Large intestine (tissue), 12 donors: ENCODE measurements around the gene OST4. TPM values are rescaled to one million over a fixed set of nuclear protein-coding genes. Genes with fewer than 3 reads are reported as not detected.
"Not testable (repeated sequence)": the region's sequence is repeated elsewhere in the genome, so short reads cannot be mapped to it uniquely, and the experiment has no call there.

ENCODE experiments used
- DNase-seq, 2 donors: peaks; one replicate each; pipeline versions ENCODE4 v3.0.0 to v3.0.0-alpha.2; 2013
- H3K27ac ChIP-seq: one replicate; pipeline ENCODE4 v1.5.1; 2013; ENCODE audit warnings: low read length
- H3K27me3 ChIP-seq: 2 replicates; pipeline ENCODE4 v1.6.1; 2013; ENCODE audit warnings: low read length; ENCODE audit not compliant: control insufficient read depth, insufficient read depth
- H3K36me3 ChIP-seq: 2 replicates; pipeline ENCODE4 v1.6.1; 2013; ENCODE audit warnings: low read length; ENCODE audit not compliant: control insufficient read depth, insufficient read depth
- H3K4me1 ChIP-seq: one replicate; pipeline ENCODE4 v1.6.1; 2013; ENCODE audit warnings: low read length; ENCODE audit not compliant: control insufficient read depth, insufficient read depth
- H3K4me3 ChIP-seq: one replicate; pipeline ENCODE4 v1.5.1; 2013; ENCODE audit warnings: low read length
- H3K9me3 ChIP-seq: one replicate; pipeline ENCODE4 v1.6.1; 2013; ENCODE audit warnings: mild to moderate bottlenecking, low read depth, low read length, moderate library complexity; ENCODE audit not compliant: control insufficient read depth
- WGBS: methylation state at CpG from one replicate; pipeline ENCODE4 v1.1.5; 2013; ENCODE audit warnings: low lambda C conversion rate; ENCODE audit not compliant: insufficient coverage; 5-methylcytosine and 5-hydroxymethylcytosine counted together
- long read RNA-seq, 11 donors: transcript quantifications; one replicate each; lab custom pipeline, GENCODE V29; 2026
- polyA plus RNA-seq: library from polyadenylated mRNA; unstranded; fragments of 120-200 nt; gene quantifications from one replicate; pipeline ENCODE4 v1.2.1, GENCODE V29; 2013

Gene OST4
- 313 TPM for polyA plus RNA-seq
- long read RNA-seq, donor 1, transcript OST4-203 (3 exons, 561 nt) = major isoform, 187 of 242 reads
- long read RNA-seq, donor 1, transcript OST4-201 (2 exons, 559 nt) = minor isoform, 54 of 242 reads
- long read RNA-seq, donor 1, partial matches to known transcripts = 0 of 242 reads
- long read RNA-seq, donor 1, other reads (novel, unspliced or antisense) = 0 of 242 reads
- long read RNA-seq, donor 2, transcript OST4-201 (2 exons, 559 nt) = minor isoform, 90 of 485 reads
- long read RNA-seq, donor 2, transcript OST4-203 (3 exons, 561 nt) = major isoform, 386 of 485 reads
- long read RNA-seq, donor 2, partial matches to known transcripts = 8 of 485 reads
- long read RNA-seq, donor 2, other reads (novel, unspliced or antisense) = 0 of 485 reads
- long read RNA-seq, donor 3 = 0 reads
- long read RNA-seq, donor 4, transcript OST4-201 (2 exons, 559 nt) = minor isoform, 14 of 71 reads
- long read RNA-seq, donor 4, transcript OST4-203 (3 exons, 561 nt) = major isoform, 57 of 71 reads
- long read RNA-seq, donor 4, partial matches to known transcripts = 0 of 71 reads
- long read RNA-seq, donor 4, other reads (novel, unspliced or antisense) = 0 of 71 reads
- long read RNA-seq, donor 5, transcript OST4-203 (3 exons, 561 nt) = major isoform, 234 of 276 reads
- long read RNA-seq, donor 5, transcript OST4-201 (2 exons, 559 nt) = minor isoform, 42 of 276 reads
- long read RNA-seq, donor 5, partial matches to known transcripts = 0 of 276 reads
- long read RNA-seq, donor 5, other reads (novel, unspliced or antisense) = 0 of 276 reads
- long read RNA-seq, donor 6, transcript OST4-203 (3 exons, 561 nt) = major isoform, 270 of 326 reads
- long read RNA-seq, donor 6, transcript OST4-201 (2 exons, 559 nt) = minor isoform, 51 of 326 reads
- long read RNA-seq, donor 6, partial matches to known transcripts = 5 of 326 reads
- long read RNA-seq, donor 6, other reads (novel, unspliced or antisense) = 0 of 326 reads
- long read RNA-seq, donor 7, transcript OST4-201 (2 exons, 559 nt) = minor isoform, 43 of 254 reads
- long read RNA-seq, donor 7, transcript OST4-203 (3 exons, 561 nt) = major isoform, 211 of 254 reads
- long read RNA-seq, donor 7, partial matches to known transcripts = 0 of 254 reads
- long read RNA-seq, donor 7, other reads (novel, unspliced or antisense) = 0 of 254 reads
- long read RNA-seq, donor 8, transcript OST4-201 (2 exons, 559 nt) = minor isoform, 105 of 647 reads
- long read RNA-seq, donor 8, transcript OST4-203 (3 exons, 561 nt) = major isoform, 533 of 647 reads
- long read RNA-seq, donor 8, partial matches to known transcripts = 7 of 647 reads
- long read RNA-seq, donor 8, other reads (novel, unspliced or antisense) = 0 of 647 reads
- long read RNA-seq, donor 9, transcript OST4-201 (2 exons, 559 nt) = minor isoform, 89 of 490 reads
- long read RNA-seq, donor 9, transcript OST4-203 (3 exons, 561 nt) = major isoform, 388 of 490 reads
- long read RNA-seq, donor 9, partial matches to known transcripts = 8 of 490 reads
- long read RNA-seq, donor 9, other reads (novel, unspliced or antisense) = 5 of 490 reads
- long read RNA-seq, donor 10, transcript OST4-203 (3 exons, 561 nt) = major isoform, 387 of 459 reads
- long read RNA-seq, donor 10, transcript OST4-201 (2 exons, 559 nt) = minor isoform, 67 of 459 reads
- long read RNA-seq, donor 10, partial matches to known transcripts = 5 of 459 reads
- long read RNA-seq, donor 10, other reads (novel, unspliced or antisense) = 0 of 459 reads
- long read RNA-seq, donor 11, transcript OST4-203 (3 exons, 561 nt) = major isoform, 271 of 318 reads
- long read RNA-seq, donor 11, transcript OST4-201 (2 exons, 559 nt) = minor isoform, 46 of 318 reads
- long read RNA-seq, donor 11, partial matches to known transcripts = 0 of 318 reads
- long read RNA-seq, donor 11, other reads (novel, unspliced or antisense) = 0 of 318 reads

GRCh38 chr2:27071277-27071989 is at the start of gene OST4:
Gene OST4, minus strand, starts transcription at chr2:27071654.
- WGBS = no CpG with 5 or more reads among the region's 86 CpGs
- peak; percentile 94 to 96 for DNase-seq
- Histone ChIP-seq H3K9me3 (no peaks in the 10 kb centered on the region), H3K36me3 (peaks cover 32% of the 10 kb centered on the region), H3K27ac (peak within 1 kb of the TSS; percentile 94), H3K27me3 (no peaks in the 10 kb centered on the region), H3K4me1 (peaks cover 27% of the 10 kb centered on the region), H3K4me3 (peak within 1 kb of the TSS; percentile 94)

- H3K4me1 ChIP-seq = peaks cover 14% of the 10 kb centered on the region
- H3K36me3 ChIP-seq, DNase-seq, H3K27ac ChIP-seq, H3K9me3 ChIP-seq: not testable (repeated sequence)
- peak overlapping the region; percentile 31 for H3K4me3 ChIP-seq
- H3K27me3 ChIP-seq = peaks cover 26% of the 10 kb centered on the region
- WGBS = no CpG with 5 or more reads among the region's 8 CpGs
These were observed 47.8 kb upstream of the OST4 start for GRCh38 chr2:27119330-27119670.

GRCh38 chr2:27118525-27119329 is 47.3 kb upstream of the OST4 start, which contains the start of gene CGREF1:
Gene CGREF1, minus strand, starts transcription at chr2:27119128. Its CDS starts 14,762 bp downstream, at chr2:27104366.
- peaks cover 11% of the 10 kb centered on the region for H3K4me1 ChIP-seq
- WGBS = no CpG with 5 or more reads among the region's 84 CpGs
- peaks cover 26% of the 10 kb centered on the region for H3K27me3 ChIP-seq
- no peaks in the 10 kb centered on the region for H3K9me3 ChIP-seq
- peak within 1 kb of the TSS; percentile 31 for H3K4me3 ChIP-seq
- no peaks in the 10 kb centered on the region for H3K36me3 ChIP-seq
- no peak within 1 kb of the TSS for H3K27ac ChIP-seq
- peak in 1 of 2 donors; percentile 61 for DNase-seq

GRCh38 chr2:27117995-27118524 is 46.6 kb upstream of the OST4 start:
- Histone ChIP-seq H3K9me3 (no peaks in the 10 kb centered on the region), H3K27me3 (peaks cover 26% of the 10 kb centered on the region), H3K36me3 (no peaks in the 10 kb centered on the region), H3K4me1 (peaks cover 7% of the 10 kb centered on the region), H3K27ac (no peak overlapping the region), H3K4me3 (peak overlapping the region; percentile 31)
- WGBS = no CpG with 5 or more reads among the region's 14 CpGs
- no peak for DNase-seq

GRCh38 chr2:27115519-27115918 is 44.1 kb upstream of the OST4 start:
- WGBS = no CpG with 5 or more reads among the region's 2 CpGs
- DNase-seq = no peak
- Histone ChIP-seq H3K4me3 (no peak overlapping the region), H3K9me3 (no peaks in the 10 kb centered on the region), H3K27ac (no peak overlapping the region), H3K27me3 (peaks cover 15% of the 10 kb centered on the region), H3K4me1 (peaks cover 6% of the 10 kb centered on the region), H3K36me3 (no peaks in the 10 kb centered on the region)

GRCh38 chr2:27111392-27112078 is 40.1 kb upstream of the OST4 start:
- WGBS = no CpG with 5 or more reads among the region's 49 CpGs
- not testable (repeated sequence) for H3K27ac ChIP-seq, H3K9me3 ChIP-seq, H3K4me1 ChIP-seq, H3K27me3 ChIP-seq, H3K4me3 ChIP-seq, H3K36me3 ChIP-seq, DNase-seq

- not testable (repeated sequence) for DNase-seq, H3K4me1 ChIP-seq, H3K27me3 ChIP-seq, H3K9me3 ChIP-seq, H3K36me3 ChIP-seq, H3K4me3 ChIP-seq, H3K27ac ChIP-seq
- WGBS = no CpG with 5 or more reads among the region's 24 CpGs
These were observed 39.3 kb upstream of the OST4 start for GRCh38 chr2:27110603-27111352.
